ENCODE results near the gene C3orf80.
"Not testable (repeated sequence)": the region's sequence is repeated elsewhere in the genome, so short reads cannot be mapped to it uniquely, and the experiment has no call there.

The C3orf80 gene

DNA sequence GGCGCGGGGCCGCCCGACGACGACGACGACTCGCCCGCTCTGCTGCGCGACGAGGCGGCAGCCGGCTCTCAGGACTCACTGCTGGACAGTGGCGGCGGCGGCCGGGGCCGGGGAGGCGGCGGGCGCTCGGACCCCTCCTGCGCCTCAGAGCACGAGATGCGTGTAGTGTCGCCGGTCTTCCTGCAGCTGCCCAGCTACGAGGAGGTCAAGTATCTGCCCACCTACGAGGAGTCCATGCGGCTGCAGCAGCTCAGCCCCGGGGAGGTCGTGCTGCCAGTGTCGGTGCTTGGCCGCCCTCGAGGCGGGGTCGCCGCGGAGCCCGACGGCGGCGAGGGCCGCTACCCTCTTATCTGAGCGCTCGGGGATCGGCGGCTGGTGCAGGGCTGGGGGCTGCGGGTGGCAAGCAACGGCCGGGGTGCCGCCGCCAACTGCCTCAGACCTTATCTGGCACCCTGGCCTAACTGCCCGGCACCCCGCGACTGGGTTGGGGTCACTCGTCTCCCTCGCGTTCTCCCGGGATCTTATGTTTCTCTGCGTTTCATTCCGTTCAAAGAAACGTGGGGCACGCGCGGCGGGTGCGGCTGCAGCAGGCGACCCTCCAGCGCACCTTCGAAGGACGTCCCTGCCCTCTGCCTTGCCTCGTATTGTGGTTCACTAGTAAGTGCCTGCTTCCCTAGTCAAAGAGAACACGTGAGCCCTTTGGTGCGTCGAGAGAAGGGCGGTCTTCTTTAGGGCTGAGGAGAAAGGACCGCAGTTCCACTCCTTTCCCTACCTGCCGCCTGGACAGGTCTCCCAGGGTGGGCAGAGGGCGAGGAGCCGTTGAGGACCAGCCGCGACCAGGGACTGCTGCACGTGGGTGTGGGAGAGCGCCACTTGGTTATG, 1.0 kb downstream of the C3orf80 start:
- DNase-seq, result peak; percentile 23
- Mint-ChIP-seq H3K4me3 (peak overlapping the region; percentile 75), H3K9me3 (no peaks in the 10 kb centered on the region), H3K36me3 (no peaks in the 10 kb centered on the region), H3K27me3 (peaks cover 68% of the 10 kb centered on the region), H3K27ac (no peak overlapping the region), H3K4me1 (peaks cover 18% of the 10 kb centered on the region)
- CTCF ChIA-PET, result interaction anchor here (1.3 to 2.1 kb wide), 2 partner anchors 11 to 236 kb away, joined by 4 to 5 read pairs; no protein-coding TSS in a partner anchor

DNA sequence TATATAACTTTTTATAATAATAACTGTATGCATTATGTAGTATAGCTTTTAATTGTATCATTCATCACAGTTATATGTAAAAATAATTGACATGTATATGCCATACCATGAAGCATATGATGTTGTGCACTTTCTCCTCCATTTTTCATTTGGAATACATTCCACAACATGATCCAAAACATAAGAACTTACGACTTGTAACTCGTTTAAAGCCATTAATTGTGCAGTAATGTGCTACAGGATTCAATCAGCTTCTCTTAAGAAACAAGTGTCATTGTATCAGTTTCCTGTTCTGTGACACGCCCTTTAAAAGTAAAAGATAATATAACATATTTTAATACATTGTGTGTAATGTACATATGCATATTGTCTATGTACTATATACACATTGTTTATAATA, 2.2 kb downstream of the C3orf80 start:
- Mint-ChIP-seq H3K27me3 (peaks cover 66% of the 10 kb centered on the region), H3K4me1 (peaks cover 18% of the 10 kb centered on the region), H3K4me3 (no peak overlapping the region), H3K27ac (no peak overlapping the region), H3K9me3 (no peaks in the 10 kb centered on the region), H3K36me3 (no peaks in the 10 kb centered on the region)
- CTCF ChIA-PET, result no interaction called here
- no peak for DNase-seq

DNA sequence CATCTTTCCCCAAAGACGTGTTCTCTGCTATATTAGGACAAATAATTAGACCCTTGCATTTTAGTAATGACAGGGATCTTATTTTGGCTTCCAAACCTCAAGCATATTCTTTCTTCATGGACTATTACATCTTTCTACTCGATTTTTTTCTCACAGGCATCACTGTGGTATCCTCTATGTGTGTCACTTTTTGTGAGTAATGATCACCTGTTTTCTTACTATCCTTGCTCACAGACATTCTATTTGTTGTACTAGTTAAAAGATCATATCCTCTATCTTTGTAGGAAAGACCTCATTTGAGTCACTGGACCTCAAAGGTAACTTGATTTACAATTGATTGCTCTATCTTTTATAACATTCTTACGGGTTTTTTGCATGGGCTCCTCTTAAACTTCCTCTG, 6.8 kb downstream of the C3orf80 start:
- Mint-ChIP-seq H3K27ac (no peak overlapping the region), H3K9me3 (no peaks in the 10 kb centered on the region), H3K4me1 (no peaks in the 10 kb centered on the region), H3K27me3 (peaks cover 40% of the 10 kb centered on the region), H3K36me3 (no peaks in the 10 kb centered on the region), H3K4me3 (no peak overlapping the region)
- CTCF ChIA-PET, result no interaction called here
- no peak for DNase-seq

DNA sequence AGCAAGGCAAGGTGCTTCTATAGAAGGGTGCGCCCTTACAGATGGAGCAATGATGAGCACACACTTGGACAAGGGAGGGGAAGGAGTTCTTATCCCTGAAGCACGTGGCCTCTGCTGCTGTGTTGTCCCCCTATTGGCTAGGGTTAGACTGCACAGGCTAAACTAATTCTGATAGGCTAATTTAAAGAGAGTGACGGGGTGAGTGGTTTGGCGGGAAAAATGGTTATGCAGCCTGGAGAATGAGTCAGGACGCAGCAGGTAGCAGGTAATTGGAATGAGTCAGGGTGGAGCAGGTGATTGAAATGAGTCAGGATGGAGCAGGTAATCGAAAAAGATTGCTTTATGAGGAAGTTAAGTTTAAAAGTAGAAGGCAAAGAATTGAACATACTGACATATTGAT, 15.5 kb downstream of the C3orf80 start:
- H3K9me3 Mint-ChIP-seq, H3K4me3 Mint-ChIP-seq, H3K27ac Mint-ChIP-seq, H3K36me3 Mint-ChIP-seq, H3K4me1 Mint-ChIP-seq, DNase-seq, CTCF ChIA-PET: not testable (repeated sequence)
- H3K27me3 Mint-ChIP-seq, result peaks cover 37% of the 10 kb centered on the region

DNA sequence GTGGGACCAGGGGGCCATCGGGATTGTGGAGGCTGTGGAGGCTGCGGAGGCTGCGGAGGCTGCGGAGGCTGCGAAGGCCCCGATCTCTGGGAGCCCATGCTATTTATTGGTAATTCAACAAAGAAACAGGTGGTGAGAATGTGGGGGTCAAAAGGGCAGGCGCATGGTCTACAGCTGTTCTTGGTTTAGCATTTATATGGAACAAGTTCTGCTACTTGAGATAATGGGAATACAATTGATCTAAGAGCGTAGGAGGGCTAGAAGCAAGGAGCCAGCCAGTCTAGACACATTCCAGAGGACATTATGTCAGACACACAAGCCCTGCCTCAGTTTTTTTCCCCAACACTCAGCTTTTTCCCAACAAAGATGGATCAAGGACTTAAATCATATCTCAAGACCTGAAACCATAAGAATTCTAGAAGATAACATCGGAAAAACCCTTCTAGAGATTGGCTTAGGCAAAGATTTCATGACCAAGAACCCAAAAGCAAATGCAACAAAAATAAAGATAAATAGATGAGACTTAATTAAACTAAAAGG, 20.1 kb downstream of the C3orf80 start:
- no peak for DNase-seq
- CTCF ChIA-PET, result no interaction called here
- no peaks in the 10 kb centered on the region for H3K9me3 Mint-ChIP-seq
- no peak overlapping the region for H3K27ac Mint-ChIP-seq
- no peaks in the 10 kb centered on the region for H3K4me1 Mint-ChIP-seq
- H3K36me3 Mint-ChIP-seq, result no peaks in the 10 kb centered on the region
- H3K4me3 Mint-ChIP-seq, result no peak overlapping the region
- peaks cover 21% of the 10 kb centered on the region for H3K27me3 Mint-ChIP-seq

DNA sequence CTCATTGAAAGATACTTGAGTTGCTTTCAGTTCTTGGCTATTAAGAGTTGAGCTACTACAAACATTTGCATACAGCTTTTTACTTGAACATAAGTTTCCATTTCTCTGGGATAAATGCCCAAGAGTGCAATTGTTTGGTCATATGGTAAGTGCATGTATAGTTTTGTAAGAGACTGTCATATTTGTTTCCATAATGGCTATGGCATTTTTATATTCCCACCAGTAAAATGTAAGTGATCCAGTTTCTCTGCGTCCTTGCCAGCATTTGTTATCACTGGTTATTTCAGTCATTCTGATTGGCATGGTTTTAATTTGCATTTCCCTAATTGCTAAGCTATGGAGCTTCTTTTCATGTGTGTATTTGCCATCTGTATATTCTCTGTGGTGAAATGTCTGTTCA, 22.5 kb downstream of the C3orf80 start:
- Mint-ChIP-seq H3K36me3 (no peaks in the 10 kb centered on the region), H3K4me3 (no peak overlapping the region), H3K4me1 (no peaks in the 10 kb centered on the region), H3K9me3 (no peaks in the 10 kb centered on the region), H3K27me3 (peaks cover 12% of the 10 kb centered on the region), H3K27ac (no peak overlapping the region)
- CTCF ChIA-PET, result no interaction called here
- DNase-seq, result no peak

DNA sequence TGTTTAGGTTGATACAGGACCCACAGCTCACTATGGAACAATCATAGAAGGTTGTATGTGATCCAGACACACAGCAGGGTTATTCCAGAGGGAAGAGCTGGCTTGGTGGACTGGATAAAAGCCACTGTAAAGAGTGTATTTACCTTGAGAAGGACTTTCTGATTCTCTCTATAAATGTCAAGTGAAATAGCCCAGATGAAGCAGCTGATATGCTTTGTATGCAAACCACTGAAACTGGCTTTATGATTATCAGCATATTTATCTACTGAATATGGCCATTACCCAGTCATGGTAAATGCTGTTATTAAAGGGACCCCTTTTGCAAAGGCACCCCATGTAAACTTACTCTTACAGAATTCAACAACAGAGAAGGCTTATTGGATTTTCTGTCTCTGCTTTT, 28.1 kb downstream of the C3orf80 start:
- Mint-ChIP-seq H3K9me3 (no peaks in the 10 kb centered on the region), H3K4me1 (peaks cover 4% of the 10 kb centered on the region), H3K36me3 (no peaks in the 10 kb centered on the region), H3K4me3 (no peak overlapping the region), H3K27me3 (peaks cover 3% of the 10 kb centered on the region), H3K27ac (no peak overlapping the region)
- CTCF ChIA-PET, result no interaction called here
- no peak for DNase-seq

DNA sequence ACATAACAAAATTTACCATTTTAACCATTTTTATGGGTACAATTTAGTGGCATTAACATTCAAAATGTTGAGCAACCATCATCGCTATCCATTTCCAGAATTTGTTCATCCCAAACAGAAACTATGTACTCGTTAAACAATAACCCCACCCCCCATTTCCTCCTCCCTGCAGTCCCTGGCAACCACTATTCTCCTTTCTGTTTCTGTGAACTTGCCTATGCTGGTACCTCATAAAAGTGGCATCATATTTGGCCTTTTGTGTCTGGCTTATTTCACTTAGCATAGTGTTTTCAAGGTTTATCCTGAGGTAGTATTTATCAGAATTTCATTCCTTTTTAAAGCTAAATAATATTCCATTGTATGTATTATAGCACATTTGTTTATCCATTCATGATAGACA, 32.4 kb downstream of the C3orf80 start:
- H3K36me3 Mint-ChIP-seq, result no peaks in the 10 kb centered on the region
- no peaks in the 10 kb centered on the region for H3K9me3 Mint-ChIP-seq
- H3K4me3 Mint-ChIP-seq, result no peak overlapping the region
- no peak overlapping the region for H3K27ac Mint-ChIP-seq
- DNase-seq, result no peak
- H3K4me1 Mint-ChIP-seq, result peaks cover 8% of the 10 kb centered on the region
- CTCF ChIA-PET, result no interaction called here
- no peaks in the 10 kb centered on the region for H3K27me3 Mint-ChIP-seq

DNA sequence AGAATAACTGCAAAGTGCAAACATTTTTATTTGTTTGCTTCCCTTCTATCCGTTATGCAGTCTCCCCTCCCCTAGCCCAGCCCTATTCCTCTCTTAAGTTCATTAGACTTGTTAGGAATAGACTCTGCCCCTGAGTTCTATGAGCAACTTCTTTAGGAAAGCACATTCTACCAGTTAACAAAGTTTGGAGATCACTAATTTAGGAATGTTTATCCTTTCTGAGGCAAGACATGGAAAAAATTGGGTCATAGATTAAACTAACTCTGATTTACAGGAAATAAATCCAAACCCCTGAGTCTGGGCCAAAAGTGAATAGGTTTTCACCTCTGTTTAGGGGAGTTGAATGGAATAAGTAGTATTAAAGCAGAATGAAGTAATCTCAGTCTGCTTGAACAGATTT, 34.4 kb downstream of the C3orf80 start:
- Mint-ChIP-seq H3K4me1 (peaks cover 8% of the 10 kb centered on the region), H3K9me3 (no peaks in the 10 kb centered on the region), H3K27me3 (no peaks in the 10 kb centered on the region), H3K36me3 (no peaks in the 10 kb centered on the region), H3K4me3 (no peak overlapping the region), H3K27ac (no peak overlapping the region)
- CTCF ChIA-PET, result no interaction called here
- no peak for DNase-seq

DNA sequence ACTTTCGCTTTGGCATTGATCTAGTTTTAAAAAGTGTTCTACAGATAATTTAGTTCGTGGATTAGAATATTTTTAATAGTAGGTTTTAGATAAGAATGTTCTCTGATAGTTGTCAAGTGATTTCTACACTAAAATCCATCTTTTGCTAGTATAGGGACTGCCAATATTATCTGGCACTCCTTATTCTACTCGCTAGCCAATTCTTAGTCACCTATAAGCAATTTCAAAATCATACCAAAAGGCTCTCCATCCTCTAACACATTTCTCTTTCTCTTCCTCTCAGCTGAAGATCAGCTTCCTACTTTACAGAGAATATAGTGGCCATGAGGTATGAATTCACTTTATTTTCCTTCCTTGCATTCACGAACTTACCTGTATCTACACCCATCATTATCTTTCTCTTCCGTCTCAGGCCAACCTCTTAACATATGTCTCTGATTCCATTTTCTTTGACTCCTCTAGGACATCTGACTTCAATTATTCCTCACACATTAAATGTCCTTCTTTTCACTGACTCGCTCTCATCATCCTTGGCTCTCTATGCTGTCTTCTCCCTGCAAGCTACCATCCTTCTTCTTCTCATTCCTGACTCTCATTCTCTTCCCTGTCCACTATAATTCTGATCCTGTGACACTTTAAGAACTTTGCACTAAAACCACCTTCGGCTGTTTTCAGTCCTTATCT, 35.5 kb downstream of the C3orf80 start:
- DNase-seq, result no peak
- no peak overlapping the region for H3K4me3 Mint-ChIP-seq
- no peaks in the 10 kb centered on the region for H3K27me3 Mint-ChIP-seq
- CTCF ChIA-PET, result no interaction called here
- no peaks in the 10 kb centered on the region for H3K9me3 Mint-ChIP-seq
- H3K36me3 Mint-ChIP-seq, result no peaks in the 10 kb centered on the region
- no peak overlapping the region for H3K27ac Mint-ChIP-seq
- peaks cover 8% of the 10 kb centered on the region for H3K4me1 Mint-ChIP-seq

DNA sequence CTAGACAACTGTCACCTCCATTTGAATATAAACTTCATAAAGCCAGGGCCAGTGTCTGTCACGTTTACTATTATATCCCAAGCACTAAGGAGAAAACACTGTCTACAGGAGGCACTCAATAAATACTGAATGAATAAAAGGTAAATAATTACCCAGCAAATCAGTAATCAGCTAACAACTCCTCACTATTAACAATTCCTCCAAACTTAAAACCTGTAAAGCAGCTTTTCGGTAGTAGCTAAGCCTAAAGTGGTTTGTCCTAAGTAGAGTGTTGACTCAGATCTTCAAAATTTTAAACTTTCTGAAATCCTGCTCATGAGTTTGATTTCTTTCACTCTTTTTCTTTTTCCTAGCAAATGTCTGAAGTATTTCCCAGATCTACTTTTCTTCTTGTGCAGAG, 39.9 kb downstream of the C3orf80 start:
- Mint-ChIP-seq H3K27ac (no peak overlapping the region), H3K4me3 (no peak overlapping the region), H3K4me1 (peaks cover 4% of the 10 kb centered on the region), H3K27me3 (no peaks in the 10 kb centered on the region), H3K9me3 (no peaks in the 10 kb centered on the region), H3K36me3 (peaks cover 4% of the 10 kb centered on the region)
- DNase-seq, result no peak
- CTCF ChIA-PET, result no interaction called here

Measured in activated naive CD4-positive, alpha-beta T cell treated with anti-CD3 and anti-CD28 coated beads, Interleukin-2, amount 10 ng/mL, durations not matched to agents 7 days and 5 days (primary cell).